ENCODE results near the gene FAM184A.

The FAM184A gene

DNA sequence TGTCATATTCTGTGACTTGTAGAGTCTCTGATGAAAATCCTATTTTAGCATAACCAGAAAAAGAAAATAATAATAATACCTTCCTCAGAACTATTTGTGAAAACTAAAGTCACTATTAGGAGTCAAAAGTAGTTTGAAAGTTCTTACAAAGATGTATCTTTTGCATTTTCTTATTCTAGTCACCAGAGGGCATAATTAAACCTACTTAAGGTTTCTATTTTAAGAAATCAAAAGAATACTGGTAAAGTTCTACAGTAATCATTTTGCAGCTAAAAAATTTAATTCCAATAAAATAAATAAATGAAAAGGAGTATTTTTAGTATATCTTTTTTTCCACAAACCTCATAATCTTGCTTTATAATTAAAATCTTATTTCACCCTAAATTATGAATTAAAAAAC lies 115.5 kb downstream of the FAM184A start:
- DNase-seq (ENCODE audit: low read depth in 2 of 2), result no peak

DNA sequence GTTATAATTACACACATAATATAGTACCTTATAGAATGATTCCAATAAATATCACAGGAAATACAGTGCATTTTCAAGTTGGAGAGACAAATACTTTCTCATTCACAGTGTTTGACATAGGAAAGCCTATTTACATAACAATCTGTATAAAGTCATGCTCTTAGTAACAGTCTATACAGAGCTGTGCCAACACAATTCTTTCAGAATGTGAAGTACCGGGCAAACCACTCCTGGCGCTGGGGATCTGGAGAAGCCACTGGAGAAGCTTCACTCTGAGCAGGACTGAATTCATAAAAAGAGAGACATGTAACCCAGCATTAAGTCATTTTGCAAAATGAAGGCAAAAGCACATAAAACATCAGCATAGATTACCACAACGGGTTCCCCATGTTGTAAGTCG lies 118.6 kb downstream of the FAM184A start:
- no peak for DNase-seq (ENCODE audit: low read depth in 2 of 2)

- no peak for DNase-seq (ENCODE audit: low read depth in 2 of 2)
These were observed 125.1 kb downstream of the FAM184A start for GRCh38 chr6:118953391-118953790.

GRCh38 chr6:118952683-118953082 lies 125.8 kb downstream of the FAM184A start:
- DNase-seq (ENCODE audit: low read depth in 2 of 2), result no peak

DNA sequence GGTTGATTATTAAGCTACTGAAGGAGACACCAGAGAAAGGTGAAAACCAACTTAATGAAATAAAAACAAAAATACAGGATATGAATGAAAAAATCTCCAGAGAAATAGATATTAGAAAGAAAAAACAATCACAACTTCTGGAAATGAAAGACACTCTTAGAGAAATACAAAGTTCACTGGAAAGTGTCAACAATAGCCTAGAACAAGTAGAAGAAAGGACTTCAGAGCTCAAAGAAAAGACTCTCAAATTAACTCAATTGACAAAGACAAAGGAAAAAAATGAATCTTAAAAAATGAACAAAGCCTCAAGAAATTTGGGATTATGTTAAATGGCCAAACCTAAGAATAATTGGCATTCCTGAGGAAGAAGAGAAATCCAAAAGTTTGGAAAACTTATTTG lies 133.2 kb downstream of the FAM184A start:
- no peak for DNase-seq (ENCODE audit: low read depth in 2 of 2)

DNA sequence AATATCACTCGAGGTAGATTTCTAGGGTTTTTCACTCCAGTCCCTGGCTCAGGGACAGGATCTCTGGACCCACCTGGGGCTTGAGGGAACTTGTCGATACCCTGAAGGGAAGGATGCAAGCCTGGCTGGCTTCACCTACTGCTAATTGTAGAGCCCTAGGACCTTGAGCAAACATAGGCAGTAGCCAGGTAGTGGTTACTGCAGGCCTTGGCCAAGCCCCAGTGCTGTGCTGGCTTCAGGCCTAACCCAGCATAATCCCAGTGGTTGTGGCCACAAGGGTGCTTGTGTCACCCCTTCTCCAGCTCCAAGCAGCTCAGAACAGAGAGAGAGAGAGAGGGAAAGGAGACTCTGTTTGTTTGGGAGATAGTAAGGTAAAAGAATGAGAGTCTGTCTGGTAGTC lies 137.7 kb downstream of the FAM184A start:
- DNase-seq (ENCODE audit: low read depth in 2 of 2), result no peak

GRCh38 chr6:118939683-118940082 lies 138.8 kb downstream of the FAM184A start:
- no peak for DNase-seq (ENCODE audit: low read depth in 2 of 2)

GRCh38 chr6:118935978-118936703 lies 142.3 kb downstream of the FAM184A start:
- no peak for DNase-seq (ENCODE audit: low read depth in 2 of 2)

DNA sequence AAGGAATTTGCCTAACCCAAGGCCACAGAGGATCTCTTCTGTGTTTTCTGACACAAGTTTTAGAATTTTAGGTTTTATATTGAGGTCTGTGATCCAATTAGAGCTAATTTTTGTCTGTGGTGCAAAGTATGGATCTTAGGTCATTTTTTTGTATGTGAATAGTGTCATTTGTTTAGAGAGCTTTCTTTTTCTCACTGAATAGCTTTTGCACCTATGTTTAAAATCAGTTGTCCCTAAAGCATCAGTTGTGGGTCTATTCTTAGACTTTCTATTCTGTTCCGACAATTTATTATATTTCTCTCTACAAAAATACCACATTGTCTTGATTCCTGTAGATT lies 143.2 kb downstream of the FAM184A start:
- no peak for DNase-seq (ENCODE audit: low read depth in 2 of 2)

GRCh38 chr6:118934461-118935330 lies 143.8 kb downstream of the FAM184A start, which contains the start of gene MCM9:
Gene MCM9 (minus strand): TSS chr6:118935159. CDS start chr6:118931723, 3,436 bp downstream.
- peak; percentile 83 to 89 for DNase-seq (ENCODE audit: low read depth in 2 of 2)

GRCh38 chr6:118933855-118934460 lies 144.5 kb downstream of the FAM184A start:
- no peak for DNase-seq (ENCODE audit: low read depth in 2 of 2)

DNA sequence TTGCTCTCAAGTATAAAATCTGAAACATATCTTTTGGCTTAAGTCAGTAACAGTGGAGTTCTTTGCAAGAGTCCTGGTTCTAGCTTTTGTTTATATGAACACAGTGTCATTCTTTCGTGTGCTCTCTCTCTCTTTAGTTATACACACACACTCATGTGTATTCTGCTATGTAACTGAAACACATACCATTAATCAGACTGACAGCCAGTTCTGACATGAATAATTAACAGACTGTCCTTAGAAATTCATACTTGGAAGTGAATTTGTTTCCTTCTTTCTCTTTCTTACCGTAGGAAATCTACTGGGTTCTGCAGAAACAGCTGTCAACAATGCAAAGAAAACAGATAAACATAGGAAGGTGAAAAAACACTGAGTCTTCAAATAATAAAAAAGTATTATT lies 146.0 kb downstream of the FAM184A start:
- no peak for DNase-seq (ENCODE audit: low read depth in 2 of 2)

- DNase-seq (ENCODE audit: low read depth in 2 of 2), result no peak
These were observed 147.0 kb downstream of the FAM184A start for GRCh38 chr6:118931436-118931835.

- no peak for DNase-seq (ENCODE audit: low read depth in 2 of 2)
These were observed 147.8 kb downstream of the FAM184A start for GRCh38 chr6:118930680-118931079.

- DNase-seq (ENCODE audit: low read depth in 2 of 2), result no peak
These were observed 155.4 kb downstream of the FAM184A start for GRCh38 chr6:118923035-118923434.

GRCh38 chr6:118921084-118921483 lies 157.4 kb downstream of the FAM184A start:
- no peak for DNase-seq (ENCODE audit: low read depth in 2 of 2)

- no peak for DNase-seq (ENCODE audit: low read depth in 2 of 2)
These were observed 160.1 kb downstream of the FAM184A start for GRCh38 chr6:118918329-118918725.

GRCh38 chr6:118917546-118918328 lies 160.7 kb downstream of the FAM184A start:
- no peak for DNase-seq (ENCODE audit: low read depth in 2 of 2)

DNA sequence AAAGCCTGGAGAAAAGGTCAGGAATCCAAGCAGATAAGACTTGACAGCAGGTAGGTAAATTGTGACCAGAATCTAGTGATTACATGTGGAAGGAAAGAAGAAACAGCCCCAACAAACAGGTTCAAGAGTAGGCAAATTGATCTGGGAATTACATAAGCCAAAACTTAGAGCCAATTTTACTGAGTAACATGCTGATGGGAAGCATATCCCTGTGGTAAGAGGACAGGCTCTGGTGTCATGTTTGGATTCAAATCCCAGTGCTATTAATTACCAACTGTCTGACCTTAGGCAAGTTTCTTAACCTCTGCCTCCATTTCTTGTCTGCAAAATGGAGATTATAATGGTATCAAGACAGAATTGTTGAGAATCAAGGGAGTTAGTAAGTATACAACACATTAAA lies 163.9 kb downstream of the FAM184A start:
- no peak for DNase-seq (ENCODE audit: low read depth in 2 of 2)

DNA sequence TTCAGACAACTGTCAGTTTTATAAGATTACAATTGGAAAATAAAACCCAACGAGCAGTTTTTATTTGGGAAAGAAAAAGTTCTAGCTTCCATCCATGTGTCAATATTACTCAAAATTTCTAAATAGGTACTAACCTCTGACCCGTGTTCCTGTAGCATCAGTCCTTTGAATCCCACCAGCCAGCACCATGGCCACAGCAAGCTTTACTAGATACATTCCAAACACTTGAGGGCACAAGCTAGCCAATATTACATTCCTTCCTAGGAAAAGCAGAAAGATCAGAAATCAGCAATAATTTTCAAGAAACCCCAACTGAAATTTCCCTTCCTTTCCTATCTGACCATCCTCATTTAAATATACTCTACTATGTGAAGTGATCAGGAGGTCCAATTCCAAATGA lies 165.3 kb downstream of the FAM184A start:
- DNase-seq (ENCODE audit: low read depth in 2 of 2), result no peak

- DNase-seq (ENCODE audit: low read depth in 2 of 2), result no peak
These were observed 165.8 kb downstream of the FAM184A start for GRCh38 chr6:118912646-118913045.
